SK-MEL-5 (cell line): ENCODE measurements around the gene BTBD10. TPM values are rescaled to one million over a fixed set of nuclear protein-coding genes. Genes with fewer than 3 reads are reported as not detected.
"Not testable (repeated sequence)": the region's sequence is repeated elsewhere in the genome, so short reads cannot be mapped to it uniquely, and the experiment has no call there.

Experiments
- DNase-seq: peaks from one replicate; pipeline ENCODE4 v3.0.0-alpha.2; 2016; ENCODE audit warnings: low read depth, low spot score
- in situ Hi-C: cut with HindIII; loops from 2 replicates; pipeline ENCODE4 v1.10.0; 2016; ENCODE audit warnings: low sequenced_read_pairs, high pct_unique_total_duplicates, low pct_unique_long_range_greater_than_20kb
- total RNA-seq: library from RNA; depleted of rRNA; stranded (reverse); fragments of >200 nt; shearing (Covaris generic); gene quantifications from 2 replicates; pipeline ENCODE4 v1.2.3, GENCODE V29; 2014

BTBD10 gene
- total RNA-seq, 1 experiment from 2014 or later = 101 TPM

GRCh38 chr11:13449522-13449921 is 13.5 kb downstream of the BTBD10 start:
- in situ Hi-C loops = no loop called here
- DNase-seq = no peak

- in situ Hi-C loops = no loop called here
- DNase-seq = no peak
Observed at GRCh38 chr11:13448876-13449275, 14.1 kb downstream of the BTBD10 start.

DNA sequence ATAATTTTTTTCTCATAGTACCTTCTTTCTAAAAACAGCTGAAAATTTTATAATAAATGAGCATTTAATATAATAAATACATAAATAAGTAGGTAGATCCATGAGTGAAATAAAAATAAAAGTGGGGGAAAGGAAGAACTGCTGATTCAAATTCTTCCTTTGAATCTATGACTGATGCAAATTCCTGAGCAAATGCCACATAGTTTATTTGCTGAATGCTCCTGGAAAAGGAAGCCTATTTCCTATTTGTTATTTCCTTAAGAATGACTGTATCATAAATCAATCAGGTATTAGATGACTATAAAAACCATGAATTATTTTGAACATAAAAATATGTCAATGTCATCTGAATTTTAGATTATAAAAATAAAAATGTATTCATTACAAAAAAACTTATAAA is 16.6 kb downstream of the BTBD10 start:
- in situ Hi-C loops = no loop called here
- DNase-seq = no peak

DNA sequence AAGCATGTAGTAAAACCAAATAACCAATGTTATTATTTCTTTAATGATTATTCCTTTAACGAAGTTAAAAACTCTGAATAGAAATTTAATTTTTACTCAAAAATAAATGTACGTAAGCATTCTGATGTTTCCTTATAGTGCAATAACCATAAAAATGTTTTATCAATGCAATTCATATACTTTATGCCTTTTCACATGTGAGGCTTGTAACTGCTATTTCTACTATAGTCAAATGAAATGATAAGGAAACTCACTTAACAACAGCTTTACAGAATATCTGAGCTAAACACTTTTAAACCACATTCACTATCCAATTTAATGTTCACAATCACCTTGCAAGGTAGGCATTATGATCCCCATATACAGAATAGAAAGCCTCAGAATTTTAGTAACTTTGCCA is 17.4 kb downstream of the BTBD10 start:
- in situ Hi-C loops = no loop called here
- DNase-seq = no peak

- in situ Hi-C loops = no loop called here
- peak; percentile 81 for DNase-seq
Observed at GRCh38 chr11:13440100-13440855, 22.7 kb downstream of the BTBD10 start.

- in situ Hi-C loops = no loop called here
- DNase-seq = no peak
Observed at GRCh38 chr11:13438291-13438690, 24.7 kb downstream of the BTBD10 start.

- in situ Hi-C loops, DNase-seq: not testable (repeated sequence)
Observed at GRCh38 chr11:13436836-13437235, 26.2 kb downstream of the BTBD10 start.

- in situ Hi-C loops = no loop called here
- no peak for DNase-seq
Observed at GRCh38 chr11:13434247-13435205, 28.5 kb downstream of the BTBD10 start.

GRCh38 chr11:13433437-13433836 is 29.6 kb downstream of the BTBD10 start:
- in situ Hi-C loops = no loop called here
- DNase-seq = no peak

GRCh38 chr11:13429836-13430235 is 33.2 kb downstream of the BTBD10 start:
- DNase-seq = no peak
- in situ Hi-C loops = no loop called here

GRCh38 chr11:13429288-13429687 is 33.7 kb downstream of the BTBD10 start:
- in situ Hi-C loops = no loop called here
- DNase-seq = no peak

- in situ Hi-C loops = no loop called here
- DNase-seq = no peak
Observed at GRCh38 chr11:13427440-13427839, 35.6 kb downstream of the BTBD10 start.

GRCh38 chr11:13423372-13423771 is 39.6 kb downstream of the BTBD10 start:
- DNase-seq = no peak
- in situ Hi-C loops = no loop called here

DNA sequence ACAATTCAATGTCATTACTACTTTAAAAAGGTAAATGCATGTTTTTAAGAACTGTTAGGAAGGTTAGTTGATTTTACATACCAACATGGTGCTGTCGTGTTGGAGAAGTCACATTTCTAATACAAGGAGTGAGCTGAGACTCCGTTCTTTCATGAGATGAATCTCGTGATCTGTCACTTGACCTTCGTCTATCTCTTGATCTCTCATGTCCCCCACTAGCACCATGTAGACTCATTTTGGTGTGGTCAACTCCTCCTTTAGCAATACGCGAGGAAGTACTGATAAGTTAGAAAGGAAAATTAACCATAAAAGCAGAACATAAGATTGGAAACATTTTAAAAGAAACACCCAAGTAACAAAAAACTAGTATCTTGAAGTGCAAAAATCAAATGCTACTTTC is 41.5 kb downstream of the BTBD10 start:
- in situ Hi-C loops = no loop called here
- peak; percentile 76 for DNase-seq

GRCh38 chr11:13415201-13415600 is 47.8 kb downstream of the BTBD10 start:
- in situ Hi-C loops = no loop called here
- DNase-seq = peak; percentile 99

- in situ Hi-C loops = no loop called here
- DNase-seq = no peak
Observed at GRCh38 chr11:13405220-13405619, 57.8 kb downstream of the BTBD10 start.

- in situ Hi-C loops, DNase-seq: not testable (repeated sequence)
Observed at GRCh38 chr11:13398335-13398734, 64.7 kb downstream of the BTBD10 start.

DNA sequence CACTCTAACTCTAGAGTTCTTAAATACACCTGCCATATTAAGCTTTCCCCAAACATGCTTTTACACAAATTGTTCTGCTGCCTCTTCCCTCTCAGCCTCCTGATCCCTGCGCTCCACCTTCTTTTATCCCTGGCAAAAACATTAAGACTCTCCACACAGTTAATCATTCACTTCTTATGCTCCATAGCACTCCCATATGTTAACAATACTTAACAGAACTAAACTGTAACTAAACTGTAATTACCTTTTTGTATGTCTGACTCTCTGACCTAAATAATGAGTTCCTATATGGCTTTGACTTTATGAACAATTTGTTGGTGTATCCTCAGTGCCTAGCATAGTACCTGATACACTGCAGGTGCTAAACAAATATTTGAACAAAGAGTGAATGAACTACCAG is 71.8 kb downstream of the BTBD10 start:
- in situ Hi-C loops = no loop called here
- DNase-seq = no peak

DNA sequence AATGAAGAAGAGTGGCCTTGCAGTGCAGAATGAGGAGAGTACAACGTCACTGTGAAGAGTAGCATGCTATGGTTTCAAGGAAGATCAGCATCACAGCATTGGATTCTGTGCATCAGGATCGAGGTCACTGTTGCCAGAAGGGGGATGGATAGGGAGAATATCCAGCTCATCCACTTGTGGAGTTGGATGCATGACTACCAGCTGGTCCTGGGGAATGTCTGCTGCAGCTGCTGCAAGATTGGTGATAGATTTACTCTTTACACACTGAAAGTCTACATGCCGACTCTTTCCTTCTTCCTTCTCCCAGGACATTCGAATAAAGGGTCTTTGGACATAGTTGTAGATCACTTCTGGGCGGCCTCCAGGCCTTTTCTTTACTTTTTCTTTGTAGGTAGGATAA is 74.3 kb downstream of the BTBD10 start:
- in situ Hi-C loops = no loop called here
- DNase-seq = no peak
